Measurements from ENCODE around the gene F9.

- no peak for TF ChIP-seq EP300 (IDR thresholded peaks at IDR 0.05)
- no peak for TF ChIP-seq CTCF (IDR thresholded peaks at IDR 0.05)
- no peak for TF ChIP-seq POLR2A (IDR thresholded peaks at IDR 0.05)
- TF ChIP-seq POLR2AphosphoS5 (IDR thresholded peaks at IDR 0.05): no peak
Observed at GRCh38 chrX:139530550-139530949, at the start of gene F9.

All from gastroesophageal sphincter (tissue), 3 donors.